Kidney glomerular epithelial cell (primary cell): ENCODE results near the gene ISOC2.

Source experiments
- DNase-seq: peaks from one replicate; lab custom pipeline; 2025; lab: John Stamatoyannopoulos, UW

The ISOC2 gene

GRCh38 chr19:55489711-55490477 is 28.5 kb upstream of the ISOC2 start:
- no peak for DNase-seq

DNA sequence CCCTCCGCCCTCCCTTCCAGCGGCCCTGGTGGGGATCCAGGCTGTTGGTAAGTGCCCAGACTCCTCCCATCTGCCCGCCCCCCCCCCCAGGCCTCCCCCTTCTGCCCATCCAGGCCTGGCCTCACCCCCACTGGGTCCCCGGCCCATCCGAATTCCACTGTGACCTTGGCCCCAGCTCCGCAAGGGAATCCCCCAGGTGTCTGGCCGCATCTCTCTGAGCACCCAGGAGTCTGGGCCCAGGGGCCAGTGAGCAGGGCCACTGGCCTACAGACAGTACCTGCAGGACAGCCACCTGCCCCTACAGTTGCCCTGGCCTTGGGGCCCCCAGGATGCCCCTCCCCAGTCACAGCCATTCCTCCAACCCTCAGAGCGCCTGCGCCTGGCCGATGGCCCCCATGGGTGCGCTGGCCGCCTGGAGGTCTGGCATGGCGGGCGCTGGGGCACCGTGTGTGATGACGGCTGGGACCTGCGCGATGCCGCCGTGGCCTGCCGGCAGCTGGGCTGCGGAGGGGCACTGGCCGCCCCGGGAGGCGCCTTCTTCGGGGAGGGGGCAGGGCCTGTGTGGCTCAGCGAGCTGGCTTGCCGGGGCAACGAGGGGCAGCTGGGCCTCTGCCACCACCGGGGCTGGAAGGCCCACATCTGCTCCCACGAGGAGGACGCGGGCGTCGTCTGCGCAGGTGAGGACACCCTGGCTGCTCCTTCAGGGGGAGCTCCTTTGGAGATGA is 27.7 kb upstream of the ISOC2 start:
- DNase-seq: no peak

DNA sequence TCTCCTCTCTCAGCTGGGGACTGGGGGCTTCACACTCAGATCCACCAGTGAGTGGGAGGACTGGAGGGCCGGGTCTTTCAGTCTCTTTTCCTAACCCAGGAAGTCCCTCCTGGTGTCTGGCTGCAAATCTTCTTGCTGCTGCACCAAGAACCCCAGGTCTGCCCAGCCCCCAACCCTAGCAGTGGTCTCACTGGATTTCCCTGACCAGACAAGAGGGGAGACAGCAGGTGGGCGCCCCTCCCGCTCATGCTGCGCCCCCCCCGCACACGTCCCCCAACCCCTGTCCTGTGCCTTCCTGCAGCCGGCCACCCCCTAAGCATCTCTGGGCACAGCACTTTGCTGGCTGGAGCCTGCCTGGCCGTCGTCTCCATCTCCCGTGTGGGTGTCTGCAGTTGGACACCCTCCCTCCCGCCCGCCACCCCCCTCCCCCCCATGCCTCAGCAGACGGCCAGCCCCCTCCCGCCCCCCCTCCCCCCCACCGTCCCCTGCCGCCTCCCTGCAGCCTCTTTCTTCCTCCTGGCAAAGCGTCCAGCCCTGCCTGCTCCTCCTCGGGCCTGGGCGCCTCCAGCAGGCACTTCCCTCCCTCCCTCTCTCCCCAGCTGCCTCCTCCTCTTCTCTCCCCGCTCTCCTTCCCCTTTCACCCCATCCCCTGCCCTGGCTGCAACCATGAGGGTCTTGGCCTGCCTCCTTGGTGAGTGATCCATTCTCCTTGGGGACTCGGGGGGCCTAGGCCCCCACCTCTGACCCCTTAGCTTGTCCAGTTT is 26.7 kb upstream of the ISOC2 start, which contains the start of gene SSC5D:
Gene SSC5D, plus strand, starts transcription at position 513 of the 764 bp plus-strand sequence. Its CDS starts 154 bp downstream, at position 667.
- no peak for DNase-seq

GRCh38 chr19:55486971-55487923 is 25.8 kb upstream of the ISOC2 start:
- DNase-seq: peak; percentile 92

GRCh38 chr19:55486043-55486970 is 24.9 kb upstream of the ISOC2 start:
- no peak for DNase-seq

GRCh38 chr19:55485439-55486011 is 24.1 kb upstream of the ISOC2 start:
- DNase-seq: no peak

- peak; percentile 37 for DNase-seq
These were observed 23.4 kb upstream of the ISOC2 start, which contains the start of gene NAT14 for GRCh38 chr19:55484593-55485438. TSS of gene NAT14 (plus strand) at chr19:55485188. CDS start at chr19:55485709, 521 bp downstream.

DNA sequence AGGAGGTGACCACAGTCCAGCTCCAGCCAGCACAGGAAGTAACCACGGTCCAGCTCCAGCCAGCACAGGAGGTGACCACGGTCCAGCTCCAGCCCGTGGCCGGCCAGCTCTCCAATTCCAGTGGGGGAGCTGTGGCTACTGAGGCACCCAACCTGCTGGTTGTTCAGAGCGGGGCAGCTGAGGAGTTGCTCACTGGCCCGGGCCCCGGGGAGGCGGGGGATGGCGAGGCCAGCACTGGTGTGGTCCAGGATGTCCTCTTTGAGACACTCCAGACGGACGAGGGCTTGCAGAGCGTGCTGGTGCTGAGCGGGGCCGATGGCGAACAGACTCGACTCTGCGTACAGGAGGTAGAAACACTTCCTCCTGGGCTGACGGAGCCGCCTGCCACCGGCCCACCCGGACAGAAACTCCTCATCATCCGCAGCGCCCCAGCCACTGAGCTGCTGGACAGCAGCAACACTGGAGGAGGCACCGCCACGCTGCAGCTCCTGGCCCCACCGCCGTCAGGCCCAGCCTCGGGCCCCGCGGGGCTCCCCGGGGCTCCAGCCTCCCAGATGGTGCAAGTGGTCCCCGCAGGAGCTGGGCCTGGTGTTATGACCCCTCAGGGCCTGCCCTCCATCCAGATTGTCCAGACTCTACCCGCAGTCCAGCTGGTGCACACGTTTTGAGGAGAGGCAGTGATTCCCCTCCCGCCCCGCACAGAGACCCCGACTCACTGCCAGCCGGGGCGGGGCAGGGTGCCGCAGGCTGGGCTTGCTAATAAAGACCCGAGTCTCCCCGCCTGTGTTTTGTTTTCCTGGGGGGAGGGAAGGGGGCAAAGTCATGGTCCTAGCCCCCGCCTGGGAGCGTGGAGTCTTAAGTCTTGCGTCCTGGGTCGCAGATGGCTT is 22.5 kb upstream of the ISOC2 start:
- no peak for DNase-seq

DNA sequence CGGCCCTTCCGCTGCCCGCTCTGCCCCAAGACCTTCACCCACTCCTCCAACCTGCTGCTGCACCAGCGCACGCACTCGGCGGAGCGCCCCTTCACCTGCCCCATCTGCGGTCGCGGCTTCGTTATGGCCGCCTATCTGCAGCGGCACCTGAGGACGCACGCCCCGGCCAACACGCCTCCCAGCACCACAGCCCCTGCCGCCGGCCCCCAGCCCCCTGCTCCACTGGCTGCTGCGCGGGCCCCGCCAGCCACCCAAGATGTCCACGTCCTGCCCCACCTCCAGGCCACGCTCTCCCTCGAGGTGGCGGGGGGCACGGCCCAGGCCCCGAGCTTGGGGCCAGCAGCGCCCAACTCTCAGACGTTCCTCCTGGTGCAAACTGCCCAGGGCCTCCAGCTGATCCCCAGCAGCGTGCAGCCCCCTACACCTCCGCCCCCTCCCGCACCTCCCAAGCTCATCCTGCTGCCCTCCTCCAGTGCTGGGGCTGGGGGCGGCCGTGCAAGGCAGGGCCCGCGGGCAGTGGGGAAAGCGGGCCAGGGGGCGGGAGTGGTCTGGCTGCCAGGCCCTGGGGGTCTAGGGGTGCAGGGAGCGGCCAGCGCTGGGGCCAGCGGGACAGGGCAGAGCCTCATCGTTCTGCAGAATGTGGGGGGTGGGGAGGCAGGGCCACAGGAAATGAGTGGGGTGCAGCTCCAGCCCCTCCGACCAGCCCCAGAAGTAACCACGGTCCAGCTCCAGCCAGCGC is 21.7 kb upstream of the ISOC2 start:
- no peak for DNase-seq

DNA sequence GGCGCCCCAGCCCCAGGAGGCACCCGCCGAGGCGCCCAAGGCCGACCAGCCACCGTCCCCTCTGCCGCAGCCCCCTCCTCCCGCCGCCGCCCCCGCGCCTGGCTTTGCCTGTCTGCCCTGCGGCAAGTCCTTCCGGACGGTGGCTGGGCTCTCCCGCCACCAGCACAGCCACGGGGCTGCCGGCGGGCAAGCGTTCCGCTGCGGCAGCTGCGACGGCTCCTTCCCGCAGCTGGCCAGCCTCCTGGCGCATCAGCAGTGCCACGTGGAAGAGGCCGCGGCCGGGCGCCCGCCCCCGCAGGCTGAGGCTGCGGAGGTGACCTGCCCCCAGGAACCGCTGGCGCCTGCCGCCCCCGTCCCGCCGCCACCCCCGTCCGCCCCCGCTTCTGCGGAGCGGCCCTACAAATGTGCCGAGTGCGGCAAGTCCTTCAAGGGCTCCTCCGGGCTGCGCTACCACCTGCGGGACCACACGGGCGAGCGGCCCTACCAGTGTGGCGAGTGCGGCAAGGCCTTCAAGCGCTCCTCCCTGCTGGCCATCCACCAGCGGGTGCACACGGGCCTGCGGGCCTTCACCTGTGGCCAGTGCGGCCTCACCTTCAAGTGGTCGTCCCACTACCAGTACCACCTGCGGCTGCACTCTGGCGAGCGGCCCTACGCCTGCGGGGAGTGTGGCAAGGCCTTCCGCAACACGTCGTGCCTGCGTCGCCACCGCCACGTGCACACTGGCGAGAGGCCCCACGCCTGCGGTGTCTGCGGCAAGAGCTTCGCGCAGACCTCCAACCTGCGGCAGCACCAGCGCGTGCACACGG is 20.9 kb upstream of the ISOC2 start:
- no peak for DNase-seq

- DNase-seq: no peak
These were observed 20.3 kb upstream of the ISOC2 start for GRCh38 chr19:55481794-55482155.

GRCh38 chr19:55481148-55481793 is 19.8 kb upstream of the ISOC2 start:
- DNase-seq: no peak

DNA sequence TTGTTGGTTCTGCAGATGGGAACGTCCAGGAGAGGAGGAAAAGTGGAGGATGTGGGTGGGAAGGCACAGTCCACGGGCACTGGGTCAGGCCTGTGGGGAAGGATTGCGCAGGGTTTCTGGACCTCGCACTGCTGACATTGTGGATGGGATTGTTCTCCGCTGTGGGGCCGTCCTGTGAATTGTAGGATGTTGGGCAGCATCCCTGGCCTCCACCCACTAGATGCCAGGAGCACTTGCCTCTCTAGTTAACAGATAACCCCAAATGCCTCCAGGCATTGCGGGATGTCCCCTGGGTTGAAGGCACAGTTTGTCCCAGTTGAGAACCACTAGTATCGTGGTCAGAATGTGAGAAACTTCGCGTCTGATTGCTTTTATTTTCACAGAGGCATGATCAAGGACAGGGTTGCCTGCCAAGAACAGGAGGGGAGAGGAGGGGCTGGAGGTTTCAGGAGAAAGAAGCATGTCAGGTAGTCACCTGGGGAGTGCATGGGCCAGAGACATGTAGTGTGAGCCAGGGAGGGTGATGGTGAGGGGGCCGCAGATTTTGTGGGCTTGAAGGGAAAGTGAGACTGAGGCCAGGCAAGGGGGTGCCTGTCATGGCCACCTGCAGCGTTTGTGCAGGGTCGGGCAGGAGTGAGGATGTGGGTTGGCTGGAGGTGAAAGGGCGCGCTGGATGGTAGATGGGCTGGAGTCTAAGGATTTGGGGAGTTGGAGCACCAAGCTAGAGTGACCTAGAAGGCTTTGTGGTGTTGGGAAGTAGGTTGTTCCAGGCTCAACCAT is 18.2 kb upstream of the ISOC2 start:
- DNase-seq: peak; percentile 52

- DNase-seq: no peak
These were observed 17.6 kb upstream of the ISOC2 start for GRCh38 chr19:55479045-55479444.

- DNase-seq: no peak
These were observed 16.9 kb upstream of the ISOC2 start for GRCh38 chr19:55478364-55478763.
